ENCODE data around the gene EPHA3. TPM values are rescaled to one million over a fixed set of nuclear protein-coding genes. Genes with fewer than 3 reads are reported as not detected.

EPHA3 gene
- total RNA-seq, 1 experiment from 2014 or later, result 21.5 TPM

DNA sequence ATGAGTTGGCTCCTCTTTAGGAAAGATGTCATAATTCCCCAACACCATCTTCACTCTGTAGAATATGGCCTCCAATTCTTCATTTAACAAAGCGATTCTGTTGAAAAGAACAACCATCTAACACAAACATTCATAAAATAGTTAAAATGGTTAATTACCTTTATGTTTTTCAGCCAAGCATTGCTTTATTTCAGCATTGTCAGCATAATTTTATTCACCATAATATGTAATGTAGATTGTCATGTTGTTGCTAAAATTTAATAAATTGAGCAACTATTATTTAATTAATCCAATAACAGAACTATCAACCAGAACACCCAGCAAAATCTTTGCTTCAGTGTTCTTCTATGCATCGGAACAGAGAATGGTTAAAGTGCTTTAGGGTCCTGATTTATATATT, 46.2 kb upstream of the EPHA3 start:
- BruUV-seq (replicated peaks), result no TSS peak
- POLR2A ChIA-PET (ENCODE audit: low non-redundant PET), result no interaction called here
- no peak overlapping the region for H3K27ac ChIP-seq (ENCODE audit: low read depth, low read length, poor library complexity, severe bottlenecking)

DNA sequence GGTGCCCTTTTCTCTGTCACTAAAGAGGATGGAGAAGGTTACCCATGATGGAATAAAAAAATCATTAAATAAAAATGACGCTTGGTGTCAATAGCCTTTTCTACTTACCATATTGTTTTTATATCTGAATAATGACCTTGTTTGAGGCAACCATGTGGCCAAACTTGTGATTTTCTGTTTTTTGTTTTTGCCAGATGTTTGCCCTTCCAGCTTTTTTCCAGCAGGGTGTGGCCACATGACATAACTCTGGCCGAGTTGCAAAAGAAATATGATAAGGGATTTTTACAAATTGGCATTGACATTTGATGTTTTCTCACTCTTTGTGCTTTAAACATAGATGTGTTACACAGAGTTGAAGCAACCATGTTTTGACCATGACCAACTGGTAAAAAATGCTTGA, 39.7 kb upstream of the EPHA3 start:
- ChIA-PET POLR2A (ENCODE audit: low non-redundant PET) (no interaction called here), CTCF (no interaction called here)
- Histone ChIP-seq H3K36me3 (ENCODE audit: insufficient read depth, low read length, poor library complexity, severe bottlenecking) (no peaks in the 10 kb centered on the region), H3K4me1 (ENCODE audit: insufficient read depth, low read length, poor library complexity, severe bottlenecking) (peaks cover 2% of the 10 kb centered on the region), H3K4me3 (ENCODE audit: low read depth, low read length, poor library complexity, severe bottlenecking) (no peak overlapping the region), H3K9me3 (ENCODE audit: low read depth, low read length, poor library complexity, severe bottlenecking) (no peaks in the 10 kb centered on the region), H3K27ac (ENCODE audit: low read depth, low read length, poor library complexity, severe bottlenecking) (no peak overlapping the region), H3K27me3 (replicated peaks; ENCODE audit: insufficient read depth, low read depth, low read length, poor library complexity) (no peaks in the 10 kb centered on the region)
- DNase-seq (ENCODE audit: low spot score), result no peak
- intact Hi-C loops (cut with micrococcal nuclease; ENCODE audit: unreplicated experiment), result no loop called here
- no TSS peak for BruUV-seq (replicated peaks)
- TF ChIP-seq, protein P1, sequence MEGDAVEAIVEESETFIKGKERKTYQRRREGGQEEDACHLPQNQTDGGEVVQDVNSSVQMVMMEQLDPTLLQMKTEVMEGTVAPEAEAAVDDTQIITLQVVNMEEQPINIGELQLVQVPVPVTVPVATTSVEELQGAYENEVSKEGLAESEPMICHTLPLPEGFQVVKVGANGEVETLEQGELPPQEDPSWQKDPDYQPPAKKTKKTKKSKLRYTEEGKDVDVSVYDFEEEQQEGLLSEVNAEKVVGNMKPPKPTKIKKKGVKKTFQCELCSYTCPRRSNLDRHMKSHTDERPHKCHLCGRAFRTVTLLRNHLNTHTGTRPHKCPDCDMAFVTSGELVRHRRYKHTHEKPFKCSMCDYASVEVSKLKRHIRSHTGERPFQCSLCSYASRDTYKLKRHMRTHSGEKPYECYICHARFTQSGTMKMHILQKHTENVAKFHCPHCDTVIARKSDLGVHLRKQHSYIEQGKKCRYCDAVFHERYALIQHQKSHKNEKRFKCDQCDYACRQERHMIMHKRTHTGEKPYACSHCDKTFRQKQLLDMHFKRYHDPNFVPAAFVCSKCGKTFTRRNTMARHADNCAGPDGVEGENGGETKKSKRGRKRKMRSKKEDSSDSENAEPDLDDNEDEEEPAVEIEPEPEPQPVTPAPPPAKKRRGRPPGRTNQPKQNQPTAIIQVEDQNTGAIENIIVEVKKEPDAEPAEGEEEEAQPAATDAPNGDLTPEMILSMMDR (conservative IDR thresholded peaks at IDR 0.05; ENCODE audit: low read depth, low read length), result no peak
- no peak for TF ChIP-seq EZH2 (IDR thresholded peaks at IDR 0.05; ENCODE audit: borderline replicate concordance, low read depth, low read length, poor library complexity, severe bottlenecking)

More for the DNA sequence above, 46.2 kb upstream of the EPHA3 start:
- Histone ChIP-seq H3K4me1 (ENCODE audit: insufficient read depth, low read length, poor library complexity, severe bottlenecking) (peaks cover 5% of the 10 kb centered on the region), H3K4me3 (ENCODE audit: low read depth, low read length, poor library complexity, severe bottlenecking) (no peak overlapping the region), H3K9me3 (ENCODE audit: low read depth, low read length, poor library complexity, severe bottlenecking) (no peaks in the 10 kb centered on the region), H3K36me3 (ENCODE audit: insufficient read depth, low read length, poor library complexity, severe bottlenecking) (no peaks in the 10 kb centered on the region), H3K27me3 (replicated peaks; ENCODE audit: insufficient read depth, low read depth, low read length, poor library complexity) (no peaks in the 10 kb centered on the region)
- CTCF ChIA-PET, result no interaction called here
- no peak for DNase-seq (ENCODE audit: low spot score)
- no peak for TF ChIP-seq EZH2 (IDR thresholded peaks at IDR 0.05; ENCODE audit: borderline replicate concordance, low read depth, low read length, poor library complexity, severe bottlenecking)
- TF ChIP-seq, protein P1 (conservative IDR thresholded peaks at IDR 0.05; ENCODE audit: low read depth, low read length), result no peak
- intact Hi-C loops (cut with micrococcal nuclease; ENCODE audit: unreplicated experiment), result no loop called here

DNA sequence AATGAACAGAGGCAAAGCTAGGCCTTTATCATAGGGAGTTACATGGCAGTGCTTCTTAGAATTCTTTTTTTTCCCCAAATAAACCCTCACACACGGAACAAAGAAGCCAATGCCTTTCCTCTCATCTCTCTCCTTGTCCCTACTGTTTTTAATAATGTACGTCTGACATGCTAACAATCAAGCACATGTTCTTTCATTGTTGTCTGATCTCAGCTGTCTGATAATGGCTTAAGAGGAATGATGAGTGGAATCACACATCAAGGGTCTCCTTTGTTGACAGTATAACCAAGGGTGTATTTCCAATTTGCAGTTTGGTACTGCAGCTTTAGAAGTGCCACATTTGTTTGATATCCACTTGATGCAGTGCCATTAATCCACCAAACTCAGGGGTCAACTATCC, 34.8 kb upstream of the EPHA3 start:
- Histone ChIP-seq H3K27me3 (replicated peaks; ENCODE audit: insufficient read depth, low read depth, low read length, poor library complexity) (no peaks in the 10 kb centered on the region), H3K9me3 (ENCODE audit: low read depth, low read length, poor library complexity, severe bottlenecking) (no peaks in the 10 kb centered on the region), H3K27ac (ENCODE audit: low read depth, low read length, poor library complexity, severe bottlenecking) (no peak overlapping the region), H3K4me1 (ENCODE audit: insufficient read depth, low read length, poor library complexity, severe bottlenecking) (no peaks in the 10 kb centered on the region), H3K36me3 (ENCODE audit: insufficient read depth, low read length, poor library complexity, severe bottlenecking) (no peaks in the 10 kb centered on the region), H3K4me3 (ENCODE audit: low read depth, low read length, poor library complexity, severe bottlenecking) (no peak overlapping the region)
- POLR2A ChIA-PET (ENCODE audit: low non-redundant PET), result no interaction called here
- CTCF ChIA-PET, result no interaction called here
- intact Hi-C loops (cut with micrococcal nuclease; ENCODE audit: unreplicated experiment), result no loop called here
- no peak for TF ChIP-seq EZH2 (IDR thresholded peaks at IDR 0.05; ENCODE audit: borderline replicate concordance, low read depth, low read length, poor library complexity, severe bottlenecking)
- TF ChIP-seq, protein P1 (conservative IDR thresholded peaks at IDR 0.05; ENCODE audit: low read depth, low read length), result no peak
- DNase-seq (ENCODE audit: low spot score), result no peak
- BruUV-seq (replicated peaks), result no TSS peak

Data from A673 (cell line).